Stomach (tissue), 4 donors: Measurements from ENCODE around the gene SRL.
"Not testable (repeated sequence)": the region's sequence is repeated elsewhere in the genome, so short reads cannot be mapped to it uniquely, and the experiment has no call there.

Experiments used
- POLR2A ChIP-seq, 4 donors: fragments of 450-650 bp; IDR thresholded peaks; one replicate each; pipeline ENCODE4 v1.6.1; 2016; ENCODE audit warnings: antibody characterized with exemption in 4 of 4, control low read depth in 2 of 4, mild to moderate bottlenecking in 1 of 4, moderate library complexity in 1 of 4
- POLR2AphosphoS5 ChIP-seq, 3 donors: sonication (generic); formaldehyde crosslinking; IDR thresholded peaks; one replicate each; pipeline ENCODE4 v1.6.1; 2016; ENCODE audit warnings: antibody characterized with exemption in 3 of 3
- TF ChIP-seq, protein P1 (sequence below), 7 experiments: fragments of 450-650 bp in 4 of 7; fragments of 200-600 bp in 3 of 7; sonication (generic) in 3 of 7; IDR thresholded peaks; one replicate each; pipeline ENCODE4 v1.5.1; 2016 to 2019; ENCODE audit warnings: antibody characterized with exemption in 7 of 7, control low read depth in 2 of 7, mild to moderate bottlenecking in 1 of 7

DNA sequence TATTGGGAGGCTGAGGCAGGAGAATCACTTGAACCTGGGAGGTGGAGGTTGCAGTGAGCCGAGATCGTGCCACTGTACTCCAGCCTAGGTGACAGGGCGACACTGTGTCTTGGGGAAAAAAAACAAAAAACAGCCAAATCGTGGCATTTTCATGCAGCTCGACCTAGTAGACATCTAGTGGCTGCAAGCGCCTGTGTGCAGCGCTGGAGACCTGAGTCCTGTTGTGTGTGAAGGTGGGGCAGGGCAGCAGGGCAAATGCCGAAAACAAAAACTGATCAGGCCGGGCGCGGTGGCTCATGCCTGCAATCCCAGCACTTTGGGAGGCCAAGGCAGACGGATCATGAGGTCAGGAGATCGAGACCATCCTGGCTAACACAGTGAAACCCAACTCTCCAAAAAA is 88.5 kb downstream of the SRL start:
- TF ChIP-seq, protein P1, sequence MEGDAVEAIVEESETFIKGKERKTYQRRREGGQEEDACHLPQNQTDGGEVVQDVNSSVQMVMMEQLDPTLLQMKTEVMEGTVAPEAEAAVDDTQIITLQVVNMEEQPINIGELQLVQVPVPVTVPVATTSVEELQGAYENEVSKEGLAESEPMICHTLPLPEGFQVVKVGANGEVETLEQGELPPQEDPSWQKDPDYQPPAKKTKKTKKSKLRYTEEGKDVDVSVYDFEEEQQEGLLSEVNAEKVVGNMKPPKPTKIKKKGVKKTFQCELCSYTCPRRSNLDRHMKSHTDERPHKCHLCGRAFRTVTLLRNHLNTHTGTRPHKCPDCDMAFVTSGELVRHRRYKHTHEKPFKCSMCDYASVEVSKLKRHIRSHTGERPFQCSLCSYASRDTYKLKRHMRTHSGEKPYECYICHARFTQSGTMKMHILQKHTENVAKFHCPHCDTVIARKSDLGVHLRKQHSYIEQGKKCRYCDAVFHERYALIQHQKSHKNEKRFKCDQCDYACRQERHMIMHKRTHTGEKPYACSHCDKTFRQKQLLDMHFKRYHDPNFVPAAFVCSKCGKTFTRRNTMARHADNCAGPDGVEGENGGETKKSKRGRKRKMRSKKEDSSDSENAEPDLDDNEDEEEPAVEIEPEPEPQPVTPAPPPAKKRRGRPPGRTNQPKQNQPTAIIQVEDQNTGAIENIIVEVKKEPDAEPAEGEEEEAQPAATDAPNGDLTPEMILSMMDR (IDR thresholded peaks at IDR 0.05) = not testable (repeated sequence)
- not testable (repeated sequence) for TF ChIP-seq POLR2A, POLR2AphosphoS5 (IDR thresholded peaks at IDR 0.05)
